Bronchial epithelial cell (primary cell): ENCODE results near the gene MAP4K3. TPM values are rescaled to one million over a fixed set of nuclear protein-coding genes. Genes with fewer than 3 reads are reported as not detected.

Experiments used
- DNase-seq: peaks from one replicate; pipeline ENCODE4 v3.0.0-alpha.2; 2010; ENCODE audit warnings: low read depth
- FAIRE-seq: peaks from 2 replicates; lab custom pipeline; 2011; peaks lifted over from hg19 to GRCh38; lab: Jason Lieb, UNC
- H3K27me3 ChIP-seq: 2 replicates; pipeline ENCODE4 v1.5.1; 2011; ENCODE audit warnings: low read length; ENCODE audit not compliant: control insufficient read depth, insufficient read depth
- H3K36me3 ChIP-seq: 2 replicates; pipeline ENCODE4 v1.5.1; 2011; ENCODE audit warnings: low read length; ENCODE audit not compliant: control insufficient read depth, insufficient read depth
- H3K4me3 ChIP-seq: 2 replicates; pipeline ENCODE4 v1.5.1; 2011; ENCODE audit warnings: mild to moderate bottlenecking, low read depth, low read length, control low read depth
- CTCF ChIP-seq: IDR thresholded peaks from 2 replicates; pipeline ENCODE4 v1.5.1; 2011; ENCODE audit warnings: mild to moderate bottlenecking, moderate library complexity, low read length, control low read depth, inconsistent platforms; ENCODE audit not compliant: insufficient read depth, severe bottlenecking
- total RNA-seq: library from RNA; depleted of rRNA; stranded (reverse); fragments of >200 nt; gene quantifications from 2 replicates; pipeline ENCODE4 v1.2.1, GENCODE V29; 2014

Gene MAP4K3
- total RNA-seq, 1 donor from 2014 or later = 19.7 TPM

- TF ChIP-seq CTCF = no peak
- no peak for DNase-seq
- H3K4me3 ChIP-seq = no peak overlapping the region
- no peaks in the 10 kb centered on the region for H3K27me3 ChIP-seq
- H3K36me3 ChIP-seq = no peaks in the 10 kb centered on the region
- no peak for FAIRE-seq
These were observed 23.9 kb downstream of the MAP4K3 start for GRCh38 chr2:39413063-39413737.

GRCh38 chr2:39411181-39411944, 25.7 kb downstream of the MAP4K3 start:
- no peaks in the 10 kb centered on the region for H3K36me3 ChIP-seq
- DNase-seq = peak; percentile 96
- H3K27me3 ChIP-seq = no peaks in the 10 kb centered on the region
- H3K4me3 ChIP-seq = no peak overlapping the region
- no peak for TF ChIP-seq CTCF
- FAIRE-seq = no peak

GRCh38 chr2:39409697-39410389, 27.2 kb downstream of the MAP4K3 start:
- no peak for TF ChIP-seq CTCF
- DNase-seq = no peak
- Histone ChIP-seq H3K27me3 (no peaks in the 10 kb centered on the region), H3K36me3 (no peaks in the 10 kb centered on the region), H3K4me3 (no peak overlapping the region)
- FAIRE-seq = no peak

- FAIRE-seq = no peak
- H3K27me3 ChIP-seq = no peaks in the 10 kb centered on the region
- no peak for DNase-seq
These were observed 28.5 kb downstream of the MAP4K3 start for GRCh38 chr2:39408351-39409136.

More at GRCh38 chr2:39408351-39409136, 28.5 kb downstream of the MAP4K3 start:
- Histone ChIP-seq H3K4me3 (no peak overlapping the region), H3K36me3 (no peaks in the 10 kb centered on the region)
- no peak for TF ChIP-seq CTCF
